ENCODE data around the gene NMNAT2. TPM values are rescaled to one million over a fixed set of nuclear protein-coding genes. Genes with fewer than 3 reads are reported as not detected.

NMNAT2 gene
- polyA plus RNA-seq, 1 experiment: 2.1 TPM

GRCh38 chr1:183290628-183291027 is 127.6 kb downstream of the NMNAT2 start:
- Histone ChIP-seq H3K27me3 (ENCODE audit: control insufficient read depth, insufficient read depth, low read length) (no peaks in the 10 kb centered on the region), H3K36me3 (ENCODE audit: control insufficient read depth, insufficient read depth, low read length) (no peaks in the 10 kb centered on the region), H3K4me3 (ENCODE audit: low read depth, low read length) (no peak overlapping the region)
- CTCF ChIA-PET: interaction anchor here (1.4 to 2.6 kb wide), 2 partner anchors 10 to 15 kb away, joined by 5 to 14 read pairs; no protein-coding TSS in a partner anchor
- POLR2A ChIA-PET: no interaction called here
- no peak for TF ChIP-seq CTCF (IDR thresholded peaks at IDR 0.05; ENCODE audit: insufficient read depth, low read depth, low read length)
- no peak for DNase-seq (ENCODE audit: low read depth)

- ChIA-PET POLR2A (no interaction called here), CTCF (interaction anchor here (0.6 to 1.4 kb wide), 2 partner anchors 17 to 114 kb away, joined by 3 to 5 read pairs; no protein-coding TSS in a partner anchor)
These were observed 129.1 kb downstream of the NMNAT2 start for GRCh38 chr1:183289051-183289496.

GRCh38 chr1:183288583-183288982 is 129.6 kb downstream of the NMNAT2 start:
- no peak for TF ChIP-seq CTCF (IDR thresholded peaks at IDR 0.05; ENCODE audit: insufficient read depth, low read depth, low read length)
- CTCF ChIA-PET: no interaction called here
- no peaks in the 10 kb centered on the region for H3K36me3 ChIP-seq (ENCODE audit: control insufficient read depth, insufficient read depth, low read length)

More at GRCh38 chr1:183289051-183289496, 129.1 kb downstream of the NMNAT2 start:
- Histone ChIP-seq H3K36me3 (ENCODE audit: control insufficient read depth, insufficient read depth, low read length) (no peaks in the 10 kb centered on the region), H3K4me3 (ENCODE audit: low read depth, low read length) (no peak overlapping the region), H3K27me3 (ENCODE audit: control insufficient read depth, insufficient read depth, low read length) (no peaks in the 10 kb centered on the region)
- no peak for DNase-seq (ENCODE audit: low read depth)
- TF ChIP-seq CTCF (IDR thresholded peaks at IDR 0.05; ENCODE audit: insufficient read depth, low read depth, low read length): no peak

GRCh38 chr1:183287191-183287675 is 130.9 kb downstream of the NMNAT2 start:
- no peaks in the 10 kb centered on the region for H3K27me3 ChIP-seq (ENCODE audit: control insufficient read depth, insufficient read depth, low read length)
- ChIA-PET POLR2A (no interaction called here), CTCF (interaction anchor here (1.7 kb wide), 1 partner anchor 31 kb away, joined by 5 read pairs; no protein-coding TSS in a partner anchor)
- DNase-seq (ENCODE audit: low read depth): no peak
- H3K4me3 ChIP-seq (ENCODE audit: low read depth, low read length): no peak overlapping the region
- H3K36me3 ChIP-seq (ENCODE audit: control insufficient read depth, insufficient read depth, low read length): no peaks in the 10 kb centered on the region
- no peak for TF ChIP-seq CTCF (IDR thresholded peaks at IDR 0.05; ENCODE audit: insufficient read depth, low read depth, low read length)

More at GRCh38 chr1:183288583-183288982, 129.6 kb downstream of the NMNAT2 start:
- no peaks in the 10 kb centered on the region for H3K27me3 ChIP-seq (ENCODE audit: control insufficient read depth, insufficient read depth, low read length)
- POLR2A ChIA-PET: no interaction called here
- no peak for DNase-seq (ENCODE audit: low read depth)
- H3K4me3 ChIP-seq (ENCODE audit: low read depth, low read length): no peak overlapping the region

GRCh38 chr1:183285746-183286145 is 132.4 kb downstream of the NMNAT2 start:
- DNase-seq (ENCODE audit: low read depth): no peak
- H3K27me3 ChIP-seq (ENCODE audit: control insufficient read depth, insufficient read depth, low read length): no peaks in the 10 kb centered on the region
- POLR2A ChIA-PET: no interaction called here
- H3K4me3 ChIP-seq (ENCODE audit: low read depth, low read length): no peak overlapping the region
- TF ChIP-seq CTCF (IDR thresholded peaks at IDR 0.05; ENCODE audit: insufficient read depth, low read depth, low read length): no peak
- no peaks in the 10 kb centered on the region for H3K36me3 ChIP-seq (ENCODE audit: control insufficient read depth, insufficient read depth, low read length)
- CTCF ChIA-PET: no interaction called here
